K562 (cell line): ENCODE data around the gene PLA2G2E. TPM values are rescaled to one million over a fixed set of nuclear protein-coding genes. Genes with fewer than 3 reads are reported as not detected.

Experiments
- ATAC-seq: fragments of 200-7000 bp; cut with Tn5 transposase; 3 replicates; pipeline ENCODE4 v1.9.1; 2020; ENCODE audit warnings: moderate library complexity
- BruUV-seq: library from RNA; stranded (reverse); fragments of 400-500 nt; replicated peaks from 2 replicates; lab custom pipeline; 2021; lab: Mats Ljungman, UMichigan
- CTCF ChIA-PET: fragments of 300-600 bp; formaldehyde crosslinking; extraction: SDS; loops from one replicate; lab custom pipeline; 2021; ENCODE audit warnings: low intra/inter-chr PET ratio; lab: Yijun Ruan, JAX
- POLR2A ChIA-PET: fragments of 300-600, 350-650 bp; sonication (Branson Sonifier 250); formaldehyde crosslinking; extraction: SDS; loops from one replicate; lab custom pipeline; 2021; ENCODE audit warnings: antibody characterized with exemption, inconsistent platforms; lab: Yijun Ruan, JAX
- DNase-seq, 4 experiments: peaks; one replicate each; pipeline versions ENCODE4 v3.0.0 to v3.0.0-alpha.2; 2011 to 2018; ENCODE audit warnings: low spot score in 3 of 4, mixed read lengths in 3 of 4; ENCODE audit errors: extremely low read depth in 1 of 4
- FAIRE-seq: peaks from 2 replicates; lab custom pipeline; 2011; peaks lifted over from hg19 to GRCh38; lab: Jason Lieb, UNC
- H2AFZ ChIP-seq: 2 replicates; pipeline ENCODE4 v1.6.0; 2011; ENCODE audit warnings: low read depth, low read length, control low read depth, inconsistent platforms
- H3K27ac ChIP-seq: fragments of 200-600 bp; 3 replicates; pipeline ENCODE4 v1.8.0; 2011; ENCODE audit warnings: low read depth, mild to moderate bottlenecking, control low read depth, inconsistent platforms, low read length, moderate library complexity, mixed read lengths; ENCODE audit errors: extremely low read depth
- H3K27me3 ChIP-seq, 2 experiments: fragments of 300-600 bp in 1 of 2; 2 replicates in 1 of 2; 3 replicates in 1 of 2; pipeline versions ENCODE4 v1.6.0 to v1.8.0; 2011; ENCODE audit warnings: inconsistent platforms in 2 of 2, low read length in 2 of 2, mild to moderate bottlenecking in 1 of 2, mixed read lengths in 1 of 2, moderate library complexity in 1 of 2; ENCODE audit not compliant: control insufficient read depth in 2 of 2, insufficient read depth in 2 of 2
- H3K36me3 ChIP-seq: fragments of 300-600 bp; 3 replicates; pipeline ENCODE4 v1.8.0; 2011; ENCODE audit warnings: mild to moderate bottlenecking, low read length, inconsistent platforms; ENCODE audit not compliant: control insufficient read depth, insufficient read depth
- H3K4me1 ChIP-seq, 2 experiments: fragments of 200-600 bp in 1 of 2; replicated peaks in 1 of 2; 2 replicates in 1 of 2; 3 replicates in 1 of 2; pipeline versions ENCODE4 v1.5.1 to v1.8.0; 2011; ENCODE audit warnings: inconsistent platforms in 2 of 2, low read length in 2 of 2, mild to moderate bottlenecking in 1 of 2, mixed read lengths in 1 of 2, moderate library complexity in 1 of 2; ENCODE audit not compliant: control insufficient read depth in 2 of 2, insufficient read depth in 2 of 2
- H3K4me2 ChIP-seq: 2 replicates; pipeline ENCODE4 v1.6.1; 2011; ENCODE audit warnings: low read length, control low read depth, inconsistent platforms, mixed read lengths; ENCODE audit not compliant: insufficient read depth
- H3K4me3 ChIP-seq: fragments of 200-600 bp; sonication (generic), shearing (Covaris generic); 2 replicates; pipeline ENCODE4 v1.5.1; 2016; ENCODE audit warnings: control low read depth, inconsistent platforms
- H3K79me2 ChIP-seq: fragments of 200-600 bp; 3 replicates; pipeline ENCODE4 v1.8.0; 2011; ENCODE audit warnings: low read length, inconsistent platforms; ENCODE audit not compliant: control insufficient read depth, insufficient read depth
- H3K9ac ChIP-seq, 2 experiments: 2 replicates each; pipeline versions ENCODE4 v1.6.0 to v1.6.1; 2011; ENCODE audit warnings: low read depth in 2 of 2, low read length in 2 of 2, control low read depth in 1 of 2, inconsistent platforms in 1 of 2, mild to moderate bottlenecking in 1 of 2, mixed read lengths in 1 of 2; ENCODE audit not compliant: insufficient read depth in 1 of 2
- H3K9me1 ChIP-seq: one replicate; pipeline ENCODE4 v1.6.0; 2011; ENCODE audit warnings: inconsistent platforms, mild to moderate bottlenecking, low read length, moderate library complexity; ENCODE audit not compliant: control insufficient read depth, insufficient read depth
- H3K9me3 ChIP-seq: replicated peaks from 2 replicates; pipeline ENCODE4 v1.5.1; 2011; ENCODE audit warnings: low read depth, low read length, inconsistent platforms; ENCODE audit not compliant: control insufficient read depth, insufficient read depth
- H4K20me1 ChIP-seq: replicated peaks from 2 replicates; pipeline ENCODE4 v1.6.1; 2011; ENCODE audit warnings: low read length, inconsistent platforms, mixed read lengths; ENCODE audit not compliant: control insufficient read depth, insufficient read depth
- ATF3 ChIP-seq, 2 experiments: fragments of 450-650 bp in 1 of 2; sonication (generic) in 1 of 2; formaldehyde crosslinking in 1 of 2; IDR thresholded peaks in 1 of 2; conservative IDR thresholded peaks in 1 of 2; 2 replicates each; pipeline versions ENCODE4 v1.6.1 to v1.8.1; 2016 to 2023; ENCODE audit warnings: mild to moderate bottlenecking in 2 of 2, moderate library complexity in 2 of 2, inconsistent platforms in 1 of 2, missing genetic modification reagents in 1 of 2
- CEBPB ChIP-seq: fragments of 450-650 bp; IDR thresholded peaks from 2 replicates; pipeline ENCODE4 v1.6.1; 2016; ENCODE audit warnings: missing genetic modification characterization, missing compliant biosample characterization
- ERF ChIP-seq: fragments of 450-650 bp; formaldehyde crosslinking; IDR thresholded peaks from 2 replicates; pipeline ENCODE4 v1.4.0; 2020; ENCODE audit warnings: mild to moderate bottlenecking, mixed read lengths
- HBP1 ChIP-seq: fragments of 450-650 bp; formaldehyde crosslinking; IDR thresholded peaks from 2 replicates; pipeline ENCODE4 v1.4.0; 2022; ENCODE audit warnings: missing genetic modification characterization
- NCOA2 ChIP-seq, 2 experiments: fragments of 450-650 bp; IDR thresholded peaks; 2 replicates each; pipeline ENCODE4 v1.6.1; 2018; ENCODE audit warnings: mild to moderate bottlenecking in 2 of 2, moderate library complexity in 1 of 2; ENCODE audit not compliant: partially characterized antibody in 2 of 2
- NFE2 ChIP-seq: IDR thresholded peaks from 2 replicates; pipeline ENCODE4 v1.6.1; 2014; ENCODE audit warnings: antibody characterized with exemption, low read depth
- PREB ChIP-seq: sonication (generic); formaldehyde crosslinking; IDR thresholded peaks from 2 replicates; pipeline ENCODE4 v1.8.1; 2023; ENCODE audit warnings: mild to moderate bottlenecking, missing genetic modification reagents
- RBM34 ChIP-seq: fragments of 200-400 bp; formaldehyde crosslinking; IDR thresholded peaks from 2 replicates; pipeline ENCODE4 v1.6.1; 2018; ENCODE audit warnings: low read length, borderline replicate concordance; ENCODE audit not compliant: insufficient read depth
- SIN3A ChIP-seq, 2 experiments: fragments of 150-350 bp in 1 of 2; IDR thresholded peaks; 2 replicates each; pipeline ENCODE4 v1.6.1; 2011 to 2016; ENCODE audit warnings: borderline replicate concordance in 2 of 2, low read depth in 2 of 2, low read length in 2 of 2, mild to moderate bottlenecking in 2 of 2, moderate library complexity in 2 of 2; ENCODE audit not compliant: control insufficient read depth in 1 of 2
- SMARCA4 ChIP-seq: fragments of 450-650 bp; IDR thresholded peaks from 2 replicates; pipeline ENCODE4 v1.6.1; 2016
- SREBF1 ChIP-seq: fragments of 150-350 bp; IDR thresholded peaks from 2 replicates; pipeline ENCODE4 v1.6.1; 2014; ENCODE audit warnings: antibody characterized with exemption, low read depth, low read length, borderline replicate concordance
- TFAP4 ChIP-seq: sonication (generic); formaldehyde crosslinking; IDR thresholded peaks from 2 replicates; pipeline ENCODE4 v1.8.0; 2022; ENCODE audit warnings: missing genetic modification reagents, mild to moderate bottlenecking, moderate library complexity, borderline replicate concordance
- XRCC5 ChIP-seq: fragments of 200-400 bp; formaldehyde crosslinking; IDR thresholded peaks from 2 replicates; pipeline ENCODE4 v1.6.1; 2017; ENCODE audit warnings: low read depth, mild to moderate bottlenecking, low read length
- ZNF280B ChIP-seq: fragments of 250-450 bp; sonication (Bioruptor Pico); IDR thresholded peaks from 2 replicates; pipeline ENCODE4 v1.5.1; 2021; ENCODE audit warnings: mild to moderate bottlenecking
- ZNF668 ChIP-seq: fragments of 250-450 bp; sonication (Bioruptor Pico); IDR thresholded peaks from 2 replicates; pipeline ENCODE4 v1.8.0; 2022; ENCODE audit warnings: mild to moderate bottlenecking, inconsistent platforms
- WGBS: fragments of 100-300 bp; shearing (Covaris generic); methylation state at CpG from one replicate; pipeline ENCODE4 v1.1.6; 2016; ENCODE audit warnings: low coverage, mixed read lengths; ENCODE audit not compliant: insufficient coverage; ENCODE audit errors: missing lambda C conversion rate; 5-methylcytosine and 5-hydroxymethylcytosine counted together
- in situ Hi-C: fragments of 300-500 bp; cut with MboI; formaldehyde crosslinking; loops from 4 replicates; pipeline ENCODE4 v1.15.0; 2018; ENCODE audit warnings: inconsistent platforms, mixed read lengths
- intact Hi-C: fragments of 100-400 bp; cut with micrococcal nuclease; formaldehyde crosslinking; loops from 2 replicates; pipeline ENCODE4 v1.14.2; 2022
- polyA plus RNA-seq, 8 experiments: library from polyadenylated mRNA; depleted of rRNA in 4 of 8; stranded (reverse) in 5 of 8; unstranded in 3 of 8; fragments of >200 nt; fragmentation: Nextera tagmentation in 2 of 8; fragmentation: Illumina TruSeq in 1 of 8; extraction: Ambion mirVana in 2 of 8; extraction: Trizol in 1 of 8; gene quantifications; 2 replicates each; pipeline versions ENCODE4 v1.2.1 to v1.2.3, GENCODE V29; 2011 to 2014; ENCODE audit warnings: inconsistent platforms in 1 of 8, missing spikeins in 1 of 8
- total RNA-seq, 7 experiments: library from RNA; depleted of rRNA in 6 of 7; stranded (reverse); fragments of >200 nt in 6 of 7; fragmentation: Illumina TruSeq in 2 of 7; extraction: Trizol in 2 of 7; gene quantifications; 2 replicates each; pipeline versions ENCODE4 v1.2.1 to v1.2.3, GENCODE V29; 2011 to 2021; ENCODE audit warnings: low replicate concordance in 1 of 7

The PLA2G2E gene
- total and polyA plus RNA-seq, 9 of the 15 experiments (the other 6 are each of a cell fraction or from before 2014, with no cell fraction given) = not detected

- WGBS = 0% methylated on average over 1 of the region's 1 CpG
- DNase-seq (no peak), FAIRE-seq (no peak), ATAC-seq (no peak)
- H3K36me3 ChIP-seq = no peaks in the 10 kb centered on the region
- H3K4me1 ChIP-seq = no peaks in the 10 kb centered on the region
- no peak overlapping the region for H2AFZ ChIP-seq
- no peak overlapping the region for H3K4me3 ChIP-seq
- H3K79me2 ChIP-seq = no peaks in the 10 kb centered on the region
- peaks cover 2% of the 10 kb centered on the region; the same call in 1 of the 2 replicates for H3K9me3 ChIP-seq
- H4K20me1 ChIP-seq = no peaks in the 10 kb centered on the region
- H3K27me3 ChIP-seq = peaks cover 5 to 10% of the 10 kb centered on the region in 2 experiments; a peak in 3 of 5 replicates
- POLR2A ChIA-PET = no interaction called here
- CTCF ChIA-PET = no interaction called here
- no peak overlapping the region for H3K9ac ChIP-seq
- BruUV-seq = no TSS peak
- in situ Hi-C loops = no loop called here
- intact Hi-C loops = no loop called here
- no peaks in the 10 kb centered on the region for H3K9me1 ChIP-seq
- no peak overlapping the region for H3K27ac ChIP-seq
- H3K4me2 ChIP-seq = no peak overlapping the region
- no peak for TF ChIP-seq ERF (CRISPR knock-in tag)
- TF ChIP-seq TFAP4 (CRISPR knock-in tag) = no peak
- TF ChIP-seq SMARCA4 = no peak
- TF ChIP-seq SREBF1 = no peak
- no peak for TF ChIP-seq NCOA2 (IDR thresholded peaks at IDR 0.05; ENCODE audit: partially characterized antibody in 2 of 2)
- no peak for TF ChIP-seq HBP1 (CRISPR knock-in tag)
- no peak for TF ChIP-seq CEBPB (tag)
- TF ChIP-seq SIN3A (IDR thresholded peaks at IDR 0.05; ENCODE audit: borderline replicate concordance in 2 of 2, control insufficient read depth in 1 of 2, low read depth in 2 of 2, low read length in 2 of 2) = no peak
- TF ChIP-seq XRCC5 = no peak
- TF ChIP-seq ZNF668 (CRISPR knock-in tag) = no peak
- no peak for TF ChIP-seq ATF3 (IDR thresholded peaks at IDR 0.05)
- no peak for TF ChIP-seq ATF3 (CRISPR knock-in tag; conservative IDR thresholded peaks at IDR 0.05)
- no peak for TF ChIP-seq NFE2
- no peak for TF ChIP-seq RBM34
- no peak for TF ChIP-seq ZNF280B (CRISPR knock-in tag)
- no peak for TF ChIP-seq PREB (CRISPR knock-in tag)
Measured at GRCh38 chr1:19932866-19933265, 9.4 kb upstream of the PLA2G2E start.
